Activated CD4-positive, alpha-beta T cell treated with anti-CD3 and anti-CD28 coated beads, Interleukin-2, amount 50 U/mL, for 1 hour (primary cell): ENCODE data around the gene SASH1.
"Not testable (repeated sequence)": the region's sequence is repeated elsewhere in the genome, so short reads cannot be mapped to it uniquely, and the experiment has no call there.

Source experiments
- DNase-seq: peaks from one replicate; pipeline ENCODE4 v3.0.0-alpha.2; 2020

Gene SASH1

GRCh38 chr6:148370176-148370575, 27.5 kb downstream of the SASH1 start:
- no peak for DNase-seq

GRCh38 chr6:148374040-148374774, 31.6 kb downstream of the SASH1 start:
- no peak for DNase-seq

GRCh38 chr6:148375401-148375800, 32.8 kb downstream of the SASH1 start:
- DNase-seq = no peak

GRCh38 chr6:148379481-148379880, 36.8 kb downstream of the SASH1 start:
- DNase-seq = no peak

- no peak for DNase-seq
These were observed 37.5 kb downstream of the SASH1 start for GRCh38 chr6:148379966-148380713.

GRCh38 chr6:148382051-148382450, 39.4 kb downstream of the SASH1 start:
- DNase-seq = not testable (repeated sequence)

- DNase-seq = no peak
These were observed 40.2 kb downstream of the SASH1 start for GRCh38 chr6:148382861-148383260.

- DNase-seq = no peak
These were observed 41.2 kb downstream of the SASH1 start for GRCh38 chr6:148383658-148384368.

GRCh38 chr6:148385379-148385778, 42.7 kb downstream of the SASH1 start:
- no peak for DNase-seq

GRCh38 chr6:148388521-148388920, 45.9 kb downstream of the SASH1 start:
- DNase-seq = no peak

- no peak for DNase-seq
These were observed 46.4 kb downstream of the SASH1 start for GRCh38 chr6:148389086-148389485.

GRCh38 chr6:148389917-148390316, 47.3 kb downstream of the SASH1 start:
- no peak for DNase-seq

- not testable (repeated sequence) for DNase-seq
These were observed 49.5 kb downstream of the SASH1 start for GRCh38 chr6:148392127-148392526.

GRCh38 chr6:148392671-148393070, 50.0 kb downstream of the SASH1 start:
- DNase-seq = no peak

- no peak for DNase-seq
These were observed 53.0 kb downstream of the SASH1 start for GRCh38 chr6:148395583-148396101.

GRCh38 chr6:148396411-148396810, 53.8 kb downstream of the SASH1 start:
- DNase-seq = no peak

GRCh38 chr6:148396926-148397325, 54.3 kb downstream of the SASH1 start:
- no peak for DNase-seq

GRCh38 chr6:148398244-148398643, 55.6 kb downstream of the SASH1 start:
- DNase-seq = no peak

- no peak for DNase-seq
These were observed 56.0 kb downstream of the SASH1 start for GRCh38 chr6:148398678-148399077.

- DNase-seq = no peak
These were observed 58.9 kb downstream of the SASH1 start for GRCh38 chr6:148401571-148401970.

- DNase-seq = no peak
These were observed 61.9 kb downstream of the SASH1 start for GRCh38 chr6:148404456-148405054.

GRCh38 chr6:148405894-148406293, 63.3 kb downstream of the SASH1 start:
- DNase-seq = no peak
